Endothelial cell of umbilical vein (primary cell): ENCODE data around the gene EPN2. TPM values are rescaled to one million over a fixed set of nuclear protein-coding genes. Genes with fewer than 3 reads are reported as not detected.

ENCODE experiments used
- BruUV-seq: library from RNA; stranded (reverse); fragments of 400-500 nt; replicated peaks from 2 replicates; lab custom pipeline; 2021; lab: Mats Ljungman, UMichigan
- CTCF ChIA-PET: fragments of 300-600, 350-600 bp; sonication (Branson Sonifier 250); formaldehyde crosslinking; loops from one replicate; lab custom pipeline; 2021; ENCODE audit warnings: antibody characterized with exemption, inconsistent platforms; lab: Charles Lee
- POLR2A ChIA-PET: fragments of 300-600, 350-600 bp; sonication (Branson Sonifier 250); formaldehyde crosslinking; loops from one replicate; lab custom pipeline; 2021; ENCODE audit warnings: antibody characterized with exemption, inconsistent platforms; lab: Charles Lee
- DNase-seq: peaks from one replicate; pipeline ENCODE4 v3.0.0-alpha.2; 2011; ENCODE audit warnings: low read depth, low spot score
- FAIRE-seq: peaks from 2 replicates; lab custom pipeline; 2011; peaks lifted over from hg19 to GRCh38; lab: Jason Lieb, UNC
- H2AFZ ChIP-seq: 2 replicates; pipeline ENCODE4 v1.6.0; 2012; ENCODE audit warnings: low read depth, low read length, control low read depth, inconsistent platforms
- H3K27ac ChIP-seq: 2 replicates; pipeline ENCODE4 v1.5.1; 2011; ENCODE audit warnings: low read depth, mild to moderate bottlenecking, control low read depth, low read length, moderate library complexity; ENCODE audit not compliant: insufficient read depth
- H3K27me3 ChIP-seq, 2 experiments: 2 replicates each; pipeline versions ENCODE4 v1.6.0 to v1.6.1; 2011; ENCODE audit warnings: low read length in 2 of 2, mixed read lengths in 1 of 2; ENCODE audit not compliant: control insufficient read depth in 2 of 2, insufficient read depth in 2 of 2
- H3K36me3 ChIP-seq, 2 experiments: 2 replicates in 1 of 2; 3 replicates in 1 of 2; pipeline ENCODE4 v1.5.1; 2011; ENCODE audit warnings: low read length in 2 of 2, mild to moderate bottlenecking in 1 of 2, moderate library complexity in 1 of 2; ENCODE audit not compliant: control insufficient read depth in 2 of 2, insufficient read depth in 2 of 2; ENCODE audit errors: extremely low read depth in 1 of 2
- H3K4me1 ChIP-seq: 3 replicates; pipeline ENCODE4 v1.5.1; 2011; ENCODE audit warnings: mild to moderate bottlenecking, low read length; ENCODE audit not compliant: control insufficient read depth, insufficient read depth; ENCODE audit errors: extremely low read depth
- H3K4me2 ChIP-seq: 2 replicates; pipeline ENCODE4 v1.6.1; 2011; ENCODE audit warnings: low read length, control low read depth, mixed read lengths; ENCODE audit not compliant: insufficient read depth
- H3K4me3 ChIP-seq, 3 experiments: fragments of 200-600 bp in 1 of 3; sonication (generic), shearing (Covaris generic) in 1 of 3; replicated peaks in 1 of 3; 2 replicates each; pipeline ENCODE4 v1.5.1; 2011 to 2016; ENCODE audit warnings: control low read depth in 3 of 3, low read length in 3 of 3, mild to moderate bottlenecking in 2 of 3, inconsistent platforms in 1 of 3, low read depth in 1 of 3, moderate library complexity in 1 of 3; ENCODE audit not compliant: insufficient read depth in 1 of 3
- H3K79me2 ChIP-seq: 2 replicates; pipeline ENCODE4 v1.6.0; 2012; ENCODE audit warnings: low read length, inconsistent platforms; ENCODE audit not compliant: control insufficient read depth, insufficient read depth
- H3K9ac ChIP-seq: replicated peaks from 2 replicates; pipeline ENCODE3; 2011; ENCODE audit warnings: low read length, control low read depth; ENCODE audit not compliant: insufficient read depth; ENCODE audit errors: extremely low read depth
- H3K9me1 ChIP-seq: replicated peaks from 3 replicates; pipeline ENCODE4 v1.6.0; 2011; ENCODE audit warnings: mild to moderate bottlenecking, low read length; ENCODE audit not compliant: control insufficient read depth, insufficient read depth; ENCODE audit errors: extremely low read depth
- H3K9me3 ChIP-seq: replicated peaks from 2 replicates; pipeline ENCODE4 v1.5.1; 2012; ENCODE audit warnings: low read length, inconsistent platforms; ENCODE audit not compliant: control insufficient read depth, insufficient read depth
- H4K20me1 ChIP-seq: replicated peaks from 2 replicates; pipeline ENCODE3; 2011; ENCODE audit warnings: mild to moderate bottlenecking, low read length; ENCODE audit not compliant: control insufficient read depth, insufficient read depth; ENCODE audit errors: extremely low read depth
- CTCF ChIP-seq, 2 donors: IDR thresholded peaks; 1 replicate in 1 of 2; 2 replicates in 1 of 2; pipeline ENCODE4 v1.5.1; 2011; ENCODE audit warnings: low read length in 2 of 2, mild to moderate bottlenecking in 2 of 2, moderate library complexity in 2 of 2, control low read depth in 1 of 2, inconsistent platforms in 1 of 2, low read depth in 1 of 2; ENCODE audit not compliant: insufficient read depth in 1 of 2; ENCODE audit errors: extremely low read depth in 1 of 2
- EZH2 ChIP-seq: IDR thresholded peaks from 2 replicates; pipeline ENCODE4 v1.6.1; 2012; ENCODE audit warnings: borderline replicate concordance, low read depth, mild to moderate bottlenecking, moderate library complexity, low read length, inconsistent platforms; ENCODE audit not compliant: severe bottlenecking
- FOS ChIP-seq: IDR thresholded peaks from 2 replicates; pipeline ENCODE4 v1.6.1; 2011; ENCODE audit warnings: mild to moderate bottlenecking, low read length, moderate library complexity, borderline replicate concordance; ENCODE audit not compliant: insufficient read depth
- GATA2 ChIP-seq: IDR thresholded peaks from 2 replicates; pipeline ENCODE4 v1.7.0; 2011; ENCODE audit warnings: low read depth, mild to moderate bottlenecking, moderate library complexity, mixed read lengths, low read length; ENCODE audit not compliant: insufficient read length, insufficient read depth
- JUN ChIP-seq: IDR thresholded peaks from 2 replicates; pipeline ENCODE4 v1.6.1; 2011; ENCODE audit warnings: borderline replicate concordance, low read depth; ENCODE audit not compliant: insufficient read length, insufficient read depth
- MAX ChIP-seq: IDR thresholded peaks from 2 replicates; pipeline ENCODE4 v1.6.1; 2011; ENCODE audit not compliant: insufficient read depth, insufficient read length
- MYC ChIP-seq: IDR thresholded peaks from one replicate; pipeline ENCODE4 v1.6.1; 2011; ENCODE audit warnings: mild to moderate bottlenecking, low read depth, low read length
- POLR2A ChIP-seq: IDR thresholded peaks from 2 replicates; pipeline ENCODE4 v1.6.1; 2012; ENCODE audit warnings: low read depth, mild to moderate bottlenecking, control low read depth, low read length
- POLR2AphosphoS5 ChIP-seq: IDR thresholded peaks from 2 replicates; pipeline ENCODE4 v1.6.1; 2012; ENCODE audit warnings: low read depth, mild to moderate bottlenecking, control low read depth, low read length, moderate library complexity; ENCODE audit not compliant: insufficient read depth
- dilution Hi-C: fragments of 300-500 bp; cut with MboI; formaldehyde crosslinking; loops from one replicate; pipeline ENCODE4 v1.15.0; 2019; ENCODE audit warnings: low sequenced_read_pairs; ENCODE audit not compliant: extremely low pct_ligation_motif_present
- intact Hi-C: fragments of 100-400 bp; cut with micrococcal nuclease; formaldehyde crosslinking; loops from one replicate; pipeline ENCODE4 v1.10.0; 2022
- polyA plus RNA-seq, 4 experiments: library from polyadenylated mRNA; depleted of rRNA in 3 of 4; stranded (reverse) in 3 of 4; unstranded in 1 of 4; fragments of >200 nt; gene quantifications; 2 replicates each; pipeline versions ENCODE4 v1.2.1 to v1.2.3, GENCODE V29; 2011 to 2012; ENCODE audit warnings: missing spikeins in 1 of 4
- total RNA-seq: library from RNA; stranded (reverse); gene quantifications from 2 replicates; pipeline ENCODE4 v1.2.3, GENCODE V29; 2021

The EPN2 gene
- total and polyA plus RNA-seq, 2 donors (not counting 3 experiments of a cell fraction or from before 2014, with no cell fraction given) = 40.3 to 70.5 TPM

GRCh38 chr17:19299866-19300265 is 62.7 kb downstream of the EPN2 start:
- dilution Hi-C loops = no loop called here
- intact Hi-C loops = no loop called here
- POLR2A ChIA-PET = no interaction called here

More at GRCh38 chr17:19299866-19300265, 62.7 kb downstream of the EPN2 start:
- peaks cover 22% of the 10 kb centered on the region for H3K4me1 ChIP-seq
- no peak overlapping the region for H3K4me2 ChIP-seq
- CTCF ChIA-PET = interaction anchor here (1.6 to 1.8 kb wide), 2 partner anchors 9 to 39 kb away, joined by 5 read pairs; no protein-coding TSS in a partner anchor
- H3K27me3 ChIP-seq = no peaks in the 10 kb centered on the region
- no peak overlapping the region for H2AFZ ChIP-seq
- peaks cover 0 to 3% of the 10 kb centered on the region in 2 experiments for H3K36me3 ChIP-seq
- H3K27ac ChIP-seq = no peak overlapping the region
- DNase-seq (no peak), FAIRE-seq (no peak)
- no peak for TF ChIP-seq EZH2
- no peak for TF ChIP-seq MYC
- no peak for TF ChIP-seq POLR2A
- no peak for TF ChIP-seq CTCF (IDR thresholded peaks at IDR 0.05; ENCODE audit: extremely low read depth in 1 of 2, insufficient read depth in 1 of 2, low read depth in 1 of 2, low read length in 2 of 2)
- no peak for TF ChIP-seq POLR2AphosphoS5
- no peak for TF ChIP-seq GATA2
- TF ChIP-seq JUN = no peak
- no peak for TF ChIP-seq FOS
- TF ChIP-seq MAX = no peak
- H3K4me3 ChIP-seq = no peak overlapping the region
- H3K9ac ChIP-seq = no peak overlapping the region
- no peaks in the 10 kb centered on the region for H3K9me1 ChIP-seq
- no TSS peak for BruUV-seq
- peaks cover 10% of the 10 kb centered on the region for H3K79me2 ChIP-seq
- H4K20me1 ChIP-seq = no peaks in the 10 kb centered on the region
- H3K9me3 ChIP-seq = no peaks in the 10 kb centered on the region
